NT2/D1 (cell line): ENCODE data around the gene CD37.

Source experiments
- YY1 ChIP-seq: IDR thresholded peaks from 2 replicates; pipeline ENCODE4 v1.6.1; 2011; ENCODE audit not compliant: insufficient read length, insufficient read depth
- ZNF274 ChIP-seq: IDR thresholded peaks from 2 replicates; pipeline ENCODE4 v1.6.1; 2011; ENCODE audit warnings: mild to moderate bottlenecking, low read depth, low read length

GRCh38 chr19:49340069-49340864, 5.1 kb downstream of the CD37 start:
- no peak for TF ChIP-seq ZNF274
- TF ChIP-seq YY1, result no peak
